Activated CD4-positive, alpha-beta T cell treated with anti-CD3 and anti-CD28 coated beads for 24 hours (primary cell): Measurements from ENCODE around the gene KRTCAP2.

Experiments used
- DNase-seq, 2 donors: peaks; one replicate each; pipeline ENCODE4 v3.0.0-alpha.2; 2020; ENCODE audit warnings: low read depth in 2 of 2

Gene KRTCAP2

DNA sequence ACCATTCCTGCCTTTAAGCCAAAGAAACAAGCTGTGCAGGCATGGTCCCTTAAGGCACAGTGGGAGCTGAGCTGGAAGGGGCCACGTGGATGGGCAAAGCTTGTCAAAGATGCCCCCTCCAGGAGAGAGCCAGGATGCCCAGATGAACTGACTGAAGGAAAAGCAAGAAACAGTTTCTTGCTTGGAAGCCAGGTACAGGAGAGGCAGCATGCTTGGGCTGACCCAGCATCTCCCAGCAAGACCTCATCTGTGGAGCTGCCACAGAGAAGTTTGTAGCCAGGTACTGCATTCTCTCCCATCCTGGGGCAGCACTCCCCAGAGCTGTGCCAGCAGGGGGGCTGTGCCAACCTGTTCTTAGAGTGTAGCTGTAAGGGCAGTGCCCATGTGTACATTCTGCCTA lies 38.8 kb downstream of the KRTCAP2 start:
- DNase-seq: no peak

DNA sequence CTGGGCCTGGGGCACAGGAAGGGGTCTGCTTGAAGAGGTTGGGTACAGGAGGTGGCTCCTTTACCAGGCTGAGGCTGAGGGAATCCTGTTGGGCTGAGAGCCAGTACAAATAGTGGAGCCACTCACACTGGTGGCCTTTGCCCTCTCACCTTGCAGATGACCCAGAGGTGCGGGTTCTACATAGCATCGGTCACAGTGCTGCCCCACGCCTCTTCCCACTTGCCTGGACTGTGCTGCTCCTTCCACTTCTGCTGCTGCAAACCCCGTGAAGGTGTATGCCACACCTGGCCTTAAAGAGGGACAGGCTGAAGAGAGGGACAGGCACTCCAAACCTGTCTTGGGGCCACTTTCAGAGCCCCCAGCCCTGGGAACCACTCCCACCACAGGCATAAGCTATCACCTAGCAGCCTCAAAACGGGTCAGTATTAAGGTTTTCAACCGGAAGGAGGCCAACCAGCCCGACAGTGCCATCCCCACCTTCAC lies 39.3 kb downstream of the KRTCAP2 start:
- DNase-seq: no peak

DNA sequence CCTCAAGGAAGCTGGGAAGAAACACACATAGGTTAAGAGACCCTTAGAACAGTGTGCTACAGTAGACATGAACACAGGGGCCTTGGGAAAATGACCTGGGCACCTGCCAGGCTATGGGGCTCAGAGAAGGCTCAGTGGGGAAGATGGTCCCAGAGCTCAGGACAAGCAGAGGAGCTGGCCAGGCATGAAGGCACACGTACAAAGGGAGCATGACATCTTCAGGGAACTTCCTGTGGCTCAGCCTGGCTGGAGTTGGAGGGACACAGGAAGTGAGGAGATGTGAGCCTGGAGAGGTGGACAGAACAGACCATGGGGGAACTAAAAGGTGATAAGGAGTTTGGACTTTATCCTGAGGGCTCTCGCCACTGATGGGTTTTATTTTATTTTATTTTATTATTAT lies 41.2 kb downstream of the KRTCAP2 start:
- DNase-seq: no peak

DNA sequence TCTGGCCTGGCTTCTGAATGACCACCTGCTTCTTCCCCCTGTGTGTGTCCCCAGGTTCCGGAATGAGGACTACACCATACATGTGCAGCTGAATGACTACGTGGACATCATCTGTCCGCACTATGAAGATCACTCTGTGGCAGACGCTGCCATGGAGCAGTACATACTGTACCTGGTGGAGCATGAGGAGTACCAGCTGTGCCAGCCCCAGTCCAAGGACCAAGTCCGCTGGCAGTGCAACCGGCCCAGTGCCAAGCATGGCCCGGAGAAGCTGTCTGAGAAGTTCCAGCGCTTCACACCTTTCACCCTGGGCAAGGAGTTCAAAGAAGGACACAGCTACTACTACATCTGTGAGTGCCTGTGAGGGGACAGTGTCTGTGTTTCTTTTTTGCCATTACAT lies 41.8 kb downstream of the KRTCAP2 start:
- no peak for DNase-seq

DNA sequence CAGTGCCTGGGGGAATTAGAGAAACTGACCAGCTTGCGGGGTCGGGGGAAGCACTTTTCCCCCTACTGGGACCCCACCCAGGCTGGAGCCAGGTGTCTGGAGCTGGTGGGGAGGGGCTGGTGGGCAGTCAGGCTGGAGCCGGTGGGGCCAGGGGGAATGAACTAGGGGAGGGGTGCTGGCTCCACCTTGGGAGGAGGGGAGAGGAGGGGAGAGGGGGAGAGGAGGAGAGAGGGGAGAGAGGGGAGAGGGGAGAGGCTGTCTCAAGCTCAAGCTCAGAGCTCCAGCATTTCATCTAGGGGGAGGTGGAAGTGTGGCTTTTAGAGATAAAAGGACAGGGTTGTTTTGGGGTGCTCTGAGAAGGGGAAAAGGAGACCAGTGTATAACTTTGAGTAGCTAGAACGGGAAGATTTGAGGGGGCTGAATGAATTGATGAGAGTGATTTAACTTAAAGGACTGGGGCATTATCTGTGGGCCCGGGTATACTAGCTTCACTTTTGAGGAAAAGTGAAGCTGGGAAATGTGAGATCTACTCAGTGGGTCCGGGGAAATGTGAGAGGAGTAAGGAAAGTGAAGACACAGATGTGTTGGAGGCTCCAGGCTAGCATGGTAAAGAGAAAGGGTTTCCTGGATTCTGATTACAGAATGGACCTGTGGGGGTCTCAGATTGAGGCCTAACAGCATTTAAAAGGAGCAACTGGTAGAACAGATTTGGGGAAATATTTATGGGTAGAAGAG lies 42.7 kb downstream of the KRTCAP2 start:
- no peak for DNase-seq

DNA sequence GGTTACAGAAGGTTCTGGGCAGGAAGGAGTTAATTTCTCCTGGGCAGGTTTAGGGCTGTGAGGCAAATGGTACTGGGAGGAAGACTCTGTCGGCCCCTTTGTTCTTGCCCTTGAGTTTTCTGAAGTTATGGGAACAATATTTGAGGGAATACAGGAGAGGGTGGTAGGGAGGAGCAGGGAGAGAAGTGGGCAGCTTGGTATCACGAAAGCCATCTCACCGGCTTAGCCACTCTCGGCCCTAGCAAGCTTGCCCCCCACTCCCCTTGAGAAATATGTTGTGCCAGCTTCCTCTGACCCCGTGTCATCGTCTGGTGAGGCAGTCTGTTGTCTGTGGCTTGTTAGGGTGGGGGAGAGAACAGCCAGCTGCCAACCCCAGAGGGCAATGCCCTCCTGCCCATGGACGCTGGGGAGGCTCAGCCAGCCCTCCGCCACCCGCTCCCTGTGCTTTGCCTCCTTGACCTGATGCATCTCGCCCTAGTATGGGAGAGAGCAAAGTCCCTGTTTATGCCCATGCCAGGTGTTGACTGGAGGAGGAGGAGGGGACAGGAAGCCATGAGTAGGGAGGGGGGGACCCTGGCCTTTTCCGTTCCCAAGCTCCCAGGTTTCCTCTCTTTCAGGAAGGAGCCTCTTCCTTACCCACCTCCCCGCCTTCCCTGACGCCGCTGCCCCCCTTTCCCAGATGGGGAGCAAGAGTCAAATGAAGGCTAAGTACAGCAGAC lies 44.2 kb downstream of the KRTCAP2 start:
- DNase-seq: no peak

DNA sequence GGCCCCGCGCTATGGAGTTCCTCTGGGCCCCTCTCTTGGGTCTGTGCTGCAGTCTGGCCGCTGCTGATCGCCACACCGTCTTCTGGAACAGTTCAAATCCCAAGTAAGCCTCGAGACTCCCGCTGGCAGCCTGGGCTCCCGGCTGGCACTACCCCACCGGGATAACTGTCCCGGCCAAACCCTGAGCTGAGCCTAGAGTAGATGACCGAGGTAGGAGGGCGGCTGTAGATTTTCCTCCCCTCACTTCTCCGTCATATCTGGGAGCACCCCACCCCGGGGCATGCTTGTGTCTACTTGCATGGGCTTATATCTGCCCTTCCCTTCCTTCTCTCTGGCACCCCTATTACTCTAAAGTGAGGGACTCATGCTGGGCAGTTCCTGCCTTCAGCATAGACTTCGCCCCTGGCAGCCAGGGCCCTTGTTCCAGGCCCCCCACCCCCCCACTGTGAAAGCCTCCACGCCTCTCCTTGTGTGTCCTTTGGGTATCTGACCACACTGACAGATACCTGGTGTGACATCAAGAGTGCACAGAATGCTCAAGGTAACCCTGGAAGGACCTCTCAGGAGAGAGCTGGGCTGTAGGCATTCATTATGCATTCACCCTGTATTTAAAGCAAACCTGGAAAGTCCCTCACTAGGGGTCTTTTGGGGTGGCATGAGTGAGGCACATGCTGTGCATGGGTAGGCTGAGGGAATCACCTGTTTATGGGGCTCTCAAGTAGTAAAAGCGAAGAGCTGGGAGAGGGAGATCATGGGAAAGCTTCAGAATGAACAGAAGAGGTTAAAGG lies 44.9 kb downstream of the KRTCAP2 start:
- DNase-seq: no peak

DNA sequence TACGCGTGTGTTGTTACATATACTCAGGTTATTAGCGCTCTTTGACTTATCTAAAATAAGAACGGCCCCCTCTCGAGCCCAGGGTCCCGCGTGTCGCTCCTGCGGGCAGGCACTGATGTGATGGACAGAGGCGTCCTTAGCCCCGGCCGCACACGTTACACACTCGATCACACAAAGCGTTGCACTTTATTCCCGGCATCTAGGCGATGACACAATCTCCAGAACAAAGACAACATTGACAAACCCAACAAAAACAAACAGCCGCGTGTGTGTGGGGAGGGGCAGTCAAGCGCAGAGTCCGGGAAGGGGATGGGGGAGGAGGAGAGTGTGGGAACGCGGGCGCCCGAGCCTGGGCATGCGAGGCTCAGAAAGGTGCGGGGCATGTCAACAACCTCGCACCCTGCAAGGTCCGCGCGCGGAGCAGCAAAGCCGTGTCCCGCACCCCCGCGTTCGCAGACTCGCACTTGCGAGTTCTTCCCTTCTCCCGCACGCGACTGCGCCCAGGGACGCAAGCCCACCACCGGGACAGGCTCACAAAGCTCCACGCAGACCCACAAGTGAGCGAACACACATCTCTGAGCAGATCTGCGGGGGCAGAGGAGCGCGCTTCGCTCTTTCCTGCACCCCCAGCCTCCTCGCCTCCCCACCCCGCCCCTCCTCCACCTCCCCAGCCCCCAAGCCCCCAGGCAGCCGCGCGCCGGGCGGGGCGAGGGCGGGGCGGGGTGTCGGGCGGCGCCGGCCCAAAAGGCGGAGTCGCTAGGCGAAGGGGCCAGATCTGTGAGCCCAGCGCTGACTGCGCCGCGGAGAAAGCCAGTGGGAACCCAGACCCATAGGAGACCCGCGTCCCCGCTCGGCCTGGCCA lies 45.8 kb downstream of the KRTCAP2 start, which contains the start of gene EFNA1:
EFNA1 (plus strand) TSS at position 772 of the 862 bp plus-strand sequence. CDS start 102 bp downstream, outside the sequence.
- peak in 1 of 2 donors; percentile 14 for DNase-seq

DNA sequence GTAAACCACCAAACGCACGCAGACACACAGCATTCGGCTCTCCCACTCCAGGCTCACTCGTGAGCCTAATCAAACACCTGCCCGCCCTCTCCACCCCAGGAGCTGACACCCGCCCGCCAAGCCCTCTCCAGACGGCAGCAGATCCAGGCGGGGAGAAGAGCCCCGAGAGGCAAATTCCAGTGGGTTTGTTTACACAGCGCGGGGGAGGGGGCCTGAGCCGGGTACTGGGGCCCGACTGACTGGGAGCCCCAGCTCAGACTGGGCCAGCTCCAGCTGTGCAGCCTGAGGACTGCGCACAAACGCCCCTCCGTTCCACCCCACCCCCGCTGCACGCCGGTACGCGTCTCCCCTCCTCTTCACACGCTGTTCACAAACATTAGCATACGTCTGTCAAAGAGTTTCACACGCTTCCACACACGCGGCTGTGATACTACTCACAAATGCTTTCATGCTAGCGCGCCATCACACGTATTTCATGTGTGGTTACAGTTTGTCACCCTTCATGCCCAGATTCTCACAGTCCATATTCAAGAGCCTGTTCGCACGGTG lies 46.5 kb downstream of the KRTCAP2 start:
- DNase-seq: no peak

DNA sequence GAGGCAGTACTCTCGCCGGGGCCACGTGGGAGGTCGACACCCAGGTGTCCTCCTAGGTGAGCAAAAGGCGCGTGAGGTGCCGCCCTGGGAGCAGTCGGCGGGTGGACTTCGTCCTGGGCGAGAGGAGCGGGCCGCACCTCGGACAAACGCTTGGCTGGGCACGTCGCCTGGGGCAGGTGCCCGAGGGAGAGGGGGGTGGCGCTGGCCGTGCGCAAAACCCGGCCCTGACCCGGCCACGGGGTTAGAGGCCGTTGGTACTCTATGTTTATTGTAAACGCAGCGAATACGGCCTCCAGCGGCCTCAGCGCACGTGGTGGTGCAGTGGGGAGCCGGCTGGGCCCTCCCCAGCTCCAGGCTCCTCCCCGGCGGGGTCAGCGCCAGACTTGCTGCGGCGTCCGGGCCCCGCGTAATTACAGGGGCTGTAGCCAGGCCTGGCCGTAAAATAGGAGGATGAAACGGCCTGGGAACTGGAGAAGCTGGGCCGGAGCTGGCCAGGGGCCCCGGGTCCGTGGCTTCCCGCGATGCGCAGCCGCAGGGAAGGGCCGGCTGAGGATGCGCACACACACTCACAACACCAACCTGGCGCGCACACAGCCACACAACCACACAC lies 47.1 kb downstream of the KRTCAP2 start:
- no peak for DNase-seq

DNA sequence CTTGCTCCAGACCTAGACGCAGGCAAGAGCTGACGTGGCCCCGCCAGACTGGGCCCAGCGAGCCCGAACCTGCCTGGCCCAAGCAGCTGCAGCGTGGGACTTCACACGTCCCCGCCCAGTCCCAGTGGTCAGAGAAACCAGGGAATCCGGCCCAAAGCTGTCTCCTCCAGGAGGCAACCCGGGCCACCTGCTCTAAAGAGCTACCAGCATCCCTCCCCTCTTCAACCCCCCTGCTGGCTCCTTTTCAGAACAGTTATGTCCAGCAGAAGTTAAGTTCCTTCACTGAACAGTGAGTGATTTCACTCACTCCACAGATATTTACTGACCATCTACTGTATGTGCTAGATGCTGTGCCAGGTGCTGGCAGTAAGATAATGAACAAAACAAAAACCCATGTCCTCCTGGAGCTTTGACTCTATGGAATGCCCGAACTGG lies 47.6 kb downstream of the KRTCAP2 start:
- no peak for DNase-seq

DNA sequence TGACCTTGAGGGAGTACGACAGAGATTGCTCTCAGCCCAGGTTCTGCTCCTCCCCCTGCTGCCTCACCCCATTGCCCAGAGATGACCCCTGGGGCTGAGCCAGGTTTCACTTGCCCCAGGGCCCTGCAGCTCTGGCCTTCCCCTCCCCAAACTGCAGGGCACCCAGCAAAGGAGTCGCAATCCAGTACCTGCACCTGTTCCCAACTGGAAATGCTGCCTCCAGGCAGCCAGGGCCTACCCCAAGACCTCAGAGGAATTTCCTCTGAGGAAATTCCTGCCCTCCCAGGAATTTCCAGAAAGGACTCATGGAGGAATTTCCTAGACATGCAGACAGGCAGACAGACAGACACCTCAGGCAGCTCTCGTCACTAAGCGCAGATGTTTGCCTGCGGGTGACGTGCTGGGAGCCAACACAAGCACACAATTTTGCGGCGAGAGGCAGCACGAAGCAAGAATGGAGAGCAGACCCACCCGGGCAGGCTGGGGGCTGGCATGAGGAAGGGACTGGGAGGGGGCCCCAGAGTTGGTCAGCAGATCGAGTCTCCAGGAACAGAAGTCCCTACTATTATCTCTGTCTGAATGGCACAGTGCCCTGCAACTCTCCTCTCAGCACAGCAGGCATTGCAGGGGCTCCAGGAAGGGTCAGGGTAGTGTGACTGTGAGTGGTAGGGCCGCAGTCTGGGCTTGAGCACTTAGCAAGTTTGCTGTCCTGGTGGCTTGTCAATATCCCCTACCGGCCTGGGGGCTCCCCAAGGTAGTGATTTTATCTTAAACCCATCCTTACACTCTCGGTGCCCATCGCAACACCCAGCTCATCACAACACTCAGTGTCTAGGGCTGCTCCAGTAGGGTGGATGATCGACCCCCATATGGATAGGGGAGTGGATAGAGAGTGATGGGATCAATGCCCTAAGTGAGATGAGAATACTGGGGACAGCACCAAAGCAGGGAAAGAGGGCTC lies 48.3 kb downstream of the KRTCAP2 start:
- DNase-seq: no peak

DNA sequence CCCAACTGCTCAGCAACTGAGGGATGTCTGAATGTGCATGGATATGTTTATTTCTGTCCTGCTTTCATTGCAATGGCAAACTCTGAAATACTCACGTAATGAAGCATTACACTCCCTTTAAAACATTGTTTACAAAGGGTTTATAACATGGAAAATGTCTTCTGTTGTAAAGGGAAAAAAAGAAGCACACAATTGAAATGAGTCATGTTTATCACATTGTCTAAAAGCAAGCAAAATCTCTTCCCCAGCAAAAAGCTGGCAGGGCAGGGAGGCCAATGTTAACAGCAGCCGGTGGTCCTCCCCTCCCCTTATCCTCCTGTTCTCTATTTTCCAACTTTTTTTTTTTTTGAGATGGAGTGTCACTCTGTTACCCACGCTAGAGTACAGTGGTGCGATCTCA lies 49.3 kb downstream of the KRTCAP2 start:
- no peak for DNase-seq

DNA sequence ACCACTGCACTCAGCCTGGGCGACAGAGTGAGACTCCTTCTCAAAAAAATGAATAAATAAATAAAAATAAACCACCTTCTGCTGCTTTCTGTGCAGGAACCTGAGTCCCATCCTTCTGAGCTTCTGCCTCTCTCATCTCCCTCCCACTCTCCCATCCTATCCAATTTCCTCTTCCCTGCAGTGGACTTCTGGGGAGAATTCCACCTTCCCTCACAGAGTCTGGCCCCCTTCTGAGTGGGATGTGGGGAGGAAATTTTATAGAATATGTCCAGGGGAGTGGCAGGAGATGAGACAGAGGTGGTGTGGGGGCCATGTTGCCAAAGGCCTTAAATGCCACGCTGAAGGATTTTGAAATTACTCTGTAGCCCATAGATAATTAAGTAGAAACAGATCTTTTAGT lies 50.8 kb downstream of the KRTCAP2 start:
- no peak for DNase-seq

DNA sequence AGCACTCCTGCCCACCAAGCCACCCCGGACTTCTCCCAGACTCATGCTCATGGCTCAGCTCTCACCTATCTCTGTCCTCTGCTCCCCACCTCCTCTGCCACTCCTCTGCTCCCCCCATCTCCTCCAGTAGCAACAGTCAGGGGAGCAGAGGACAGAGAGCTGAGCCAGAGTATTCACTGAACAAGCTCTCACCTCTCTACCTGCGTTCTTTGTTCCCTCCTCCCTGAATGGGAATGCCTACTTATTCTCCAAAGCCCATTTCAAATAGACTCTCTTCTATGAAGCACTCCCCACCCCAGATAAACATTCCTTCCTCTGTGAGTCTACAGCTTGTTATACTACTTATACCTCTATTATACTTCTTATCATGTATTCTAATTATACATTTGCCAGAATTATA lies 51.9 kb downstream of the KRTCAP2 start:
- DNase-seq: no peak

DNA sequence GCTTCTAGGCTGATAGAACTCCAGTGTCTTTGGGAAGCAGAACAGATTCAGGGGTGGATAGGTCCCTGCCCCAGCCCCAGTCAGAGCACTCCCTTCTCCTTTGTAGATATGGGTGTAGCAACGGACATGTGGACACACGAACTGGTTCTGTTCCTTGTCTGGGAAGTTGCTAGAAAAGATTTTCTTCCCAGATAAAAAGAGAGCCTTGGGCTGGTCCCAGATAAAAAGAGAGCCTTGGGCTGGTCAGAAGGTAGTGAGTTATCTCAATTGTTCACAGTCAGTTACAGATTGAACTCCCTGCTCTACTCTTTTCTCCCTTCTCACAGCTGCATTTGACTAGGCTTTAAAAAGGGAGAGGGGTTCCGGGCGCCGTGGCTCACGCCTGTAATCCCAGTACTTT lies 52.9 kb downstream of the KRTCAP2 start:
- no peak for DNase-seq
